Measurements from ENCODE around the gene ZKSCAN7.

The ZKSCAN7 gene

GRCh38 chr3:44522494-44522933 lies 32.5 kb upstream of the ZKSCAN7 start:
- TF ChIP-seq REST (IDR thresholded peaks at IDR 0.05; ENCODE audit: insufficient replicate concordance, low read depth): no peak
- TF ChIP-seq CTCF (IDR thresholded peaks at IDR 0.05; ENCODE audit: insufficient read depth, low read length): no peak
- no peak for TF ChIP-seq GABPA (IDR thresholded peaks at IDR 0.05; ENCODE audit: low read depth)
- TF ChIP-seq POLR2AphosphoS5 (IDR thresholded peaks at IDR 0.05; ENCODE audit: low read depth): no peak
- TF ChIP-seq SPI1 (IDR thresholded peaks at IDR 0.05; ENCODE audit: borderline replicate concordance, low read depth): no peak
- no peak for DNase-seq (ENCODE audit: low read depth in 1 of 2, low spot score in 1 of 2)
- no peak overlapping the region for H3K27ac ChIP-seq (replicated peaks)
- H3K27me3 ChIP-seq (ENCODE audit: insufficient read depth, poor library complexity, severe bottlenecking): no peaks in the 10 kb centered on the region
- no peak overlapping the region for H3K4me3 ChIP-seq (replicated peaks; ENCODE audit: insufficient read depth, low read length)

DNA sequence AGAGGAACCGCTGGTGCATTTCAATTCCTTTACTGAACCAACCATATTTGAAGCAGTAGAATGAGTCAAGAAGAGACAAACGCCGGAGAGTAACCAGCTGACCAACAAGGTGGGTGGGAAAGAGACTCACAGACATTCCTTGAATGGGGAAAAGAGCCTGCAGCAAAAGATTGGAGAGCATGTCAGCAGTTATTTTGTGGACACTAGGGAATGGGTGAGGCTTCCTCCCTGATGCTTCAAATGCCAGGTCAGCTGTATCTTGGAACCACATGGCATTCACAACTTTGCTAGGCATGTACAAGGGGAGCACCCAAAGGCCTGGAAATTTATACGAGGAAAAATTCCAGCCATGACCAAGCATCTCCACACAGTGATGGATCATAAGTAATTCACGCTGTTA lies 29.9 kb upstream of the ZKSCAN7 start:
- DNase-seq (ENCODE audit: low read depth in 1 of 2, low spot score in 1 of 2): no peak
- TF ChIP-seq POLR2AphosphoS5 (IDR thresholded peaks at IDR 0.05; ENCODE audit: low read depth) (no peak), CTCF (IDR thresholded peaks at IDR 0.05; ENCODE audit: insufficient read depth, low read length) (no peak), SPI1 (IDR thresholded peaks at IDR 0.05; ENCODE audit: borderline replicate concordance, low read depth) (no peak), GABPA (IDR thresholded peaks at IDR 0.05; ENCODE audit: low read depth) (no peak), REST (IDR thresholded peaks at IDR 0.05; ENCODE audit: insufficient replicate concordance, low read depth) (no peak)
- H3K4me3 ChIP-seq (replicated peaks; ENCODE audit: insufficient read depth, low read length): no peak overlapping the region
- H3K27me3 ChIP-seq (ENCODE audit: insufficient read depth, poor library complexity, severe bottlenecking): no peaks in the 10 kb centered on the region
- no peak overlapping the region for H3K27ac ChIP-seq (replicated peaks)

DNA sequence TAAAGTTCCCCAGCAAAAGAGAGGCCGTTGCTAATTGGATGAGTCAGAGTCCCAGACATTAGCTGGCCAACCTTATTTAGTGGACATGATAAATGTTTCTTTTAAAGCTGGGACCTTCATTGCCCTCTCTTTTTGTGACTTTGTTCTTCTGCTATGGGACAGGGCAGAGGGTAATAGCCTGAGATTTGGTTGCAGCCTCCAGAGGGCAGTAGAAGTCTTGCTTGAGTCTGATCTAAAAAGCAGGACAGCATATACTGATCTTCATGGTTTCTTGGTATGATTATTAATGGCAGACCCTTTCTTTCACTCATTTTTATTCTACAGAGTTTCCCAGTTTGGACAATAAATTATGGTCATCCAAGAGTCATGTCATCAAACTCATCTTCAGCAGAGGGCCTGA lies 25.1 kb upstream of the ZKSCAN7 start:
- TF ChIP-seq GABPA (IDR thresholded peaks at IDR 0.05; ENCODE audit: low read depth): no peak
- TF ChIP-seq POLR2AphosphoS5 (IDR thresholded peaks at IDR 0.05; ENCODE audit: low read depth): no peak
- TF ChIP-seq CTCF (IDR thresholded peaks at IDR 0.05; ENCODE audit: insufficient read depth, low read length): no peak
- no peak for TF ChIP-seq REST (IDR thresholded peaks at IDR 0.05; ENCODE audit: insufficient replicate concordance, low read depth)
- no peak for TF ChIP-seq SPI1 (IDR thresholded peaks at IDR 0.05; ENCODE audit: borderline replicate concordance, low read depth)
- H3K27ac ChIP-seq (replicated peaks): no peak overlapping the region
- H3K4me3 ChIP-seq (replicated peaks; ENCODE audit: insufficient read depth, low read length): no peak overlapping the region
- H3K27me3 ChIP-seq (ENCODE audit: insufficient read depth, poor library complexity, severe bottlenecking): no peaks in the 10 kb centered on the region
- DNase-seq (ENCODE audit: low read depth in 1 of 2, low spot score in 1 of 2): no peak

Data from HL-60 (cell line).